Pulmonary artery endothelial cell (primary cell): ENCODE measurements around the gene CSRNP3. TPM values are rescaled to one million over a fixed set of nuclear protein-coding genes. Genes with fewer than 3 reads are reported as not detected.
A peak's percentile ranks its signal among the peaks of the same experiment; 100 is the strongest.

Source experiments
- DNase-seq: peaks from one replicate; pipeline ENCODE4 v3.0.0-alpha.2; 2011; ENCODE audit warnings: low read depth, low spot score
- total RNA-seq: library from RNA; depleted of rRNA; stranded (reverse); fragments of >200 nt; gene quantifications from 2 replicates; pipeline ENCODE4 v1.2.3, GENCODE V29; 2014

The CSRNP3 gene
- total RNA-seq, 1 donor from 2014 or later, result not detected

- no peak for DNase-seq
Observed at GRCh38 chr2:165679621-165680020, 210.1 kb downstream of the CSRNP3 start.

- DNase-seq, result no peak
Observed at GRCh38 chr2:165681841-165682240, 212.3 kb downstream of the CSRNP3 start.

- no peak for DNase-seq
Observed at GRCh38 chr2:165682546-165682945, 213.0 kb downstream of the CSRNP3 start.

GRCh38 chr2:165686800-165687199 lies 217.3 kb downstream of the CSRNP3 start:
- no peak for DNase-seq

- no peak for DNase-seq
Observed at GRCh38 chr2:165687426-165688002, 218.0 kb downstream of the CSRNP3 start.

GRCh38 chr2:165691615-165692014 lies 222.1 kb downstream of the CSRNP3 start:
- no peak for DNase-seq

- DNase-seq, result no peak
Observed at GRCh38 chr2:165692906-165693305, 223.4 kb downstream of the CSRNP3 start.

- no peak for DNase-seq
Observed at GRCh38 chr2:165693838-165694237, 224.3 kb downstream of the CSRNP3 start.

- no peak for DNase-seq
Observed at GRCh38 chr2:165697748-165698443, 228.4 kb downstream of the CSRNP3 start.

GRCh38 chr2:165698444-165698884 lies 229.0 kb downstream of the CSRNP3 start:
- DNase-seq, result no peak

- no peak for DNase-seq
Observed at GRCh38 chr2:165699946-165700345, 230.4 kb downstream of the CSRNP3 start.

- DNase-seq, result no peak
Observed at GRCh38 chr2:165700531-165700930, 231.0 kb downstream of the CSRNP3 start.

GRCh38 chr2:165701147-165701546 lies 231.6 kb downstream of the CSRNP3 start:
- no peak for DNase-seq

- DNase-seq, result no peak
Observed at GRCh38 chr2:165706960-165707487, 237.5 kb downstream of the CSRNP3 start.

GRCh38 chr2:165716091-165716490 lies 246.6 kb downstream of the CSRNP3 start:
- no peak for DNase-seq

- DNase-seq, result no peak
Observed at GRCh38 chr2:165718610-165719210, 249.2 kb downstream of the CSRNP3 start.

GRCh38 chr2:165720511-165720910 lies 251.0 kb downstream of the CSRNP3 start:
- no peak for DNase-seq

- peak; percentile 2 for DNase-seq
Observed at GRCh38 chr2:165725421-165725820, 255.9 kb downstream of the CSRNP3 start.
